Fibroblast of lung (primary cell): ENCODE results near the gene ROBO1. TPM values are rescaled to one million over a fixed set of nuclear protein-coding genes. Genes with fewer than 3 reads are reported as not detected.
A peak's percentile ranks its signal among the peaks of the same experiment; 100 is the strongest.

Experiments
- DNase-seq, 2 donors: peaks; one replicate each; pipeline versions ENCODE4 v3.0.0 to v3.0.0-alpha.2; 2010; ENCODE audit warnings: low read depth in 2 of 2
- H2AFZ ChIP-seq: 2 replicates; pipeline ENCODE4 v1.5.1; 2012; ENCODE audit warnings: low read length, control low read depth, inconsistent platforms
- H3K27ac ChIP-seq: 2 replicates; pipeline ENCODE4 v1.5.1; 2011; ENCODE audit warnings: low read length, control low read depth; ENCODE audit not compliant: insufficient read depth
- H3K27me3 ChIP-seq: 2 replicates; pipeline ENCODE4 v1.5.1; 2011; ENCODE audit warnings: mild to moderate bottlenecking, low read length; ENCODE audit not compliant: control insufficient read depth, insufficient read depth
- H3K36me3 ChIP-seq: 2 replicates; pipeline ENCODE4 v1.5.1; 2011; ENCODE audit warnings: low read length; ENCODE audit not compliant: control insufficient read depth, insufficient read depth
- H3K4me1 ChIP-seq: 2 replicates; pipeline ENCODE4 v1.5.1; 2011; ENCODE audit warnings: low read length; ENCODE audit not compliant: control insufficient read depth, insufficient read depth; ENCODE audit errors: extremely low read depth
- H3K4me2 ChIP-seq: 2 replicates; pipeline ENCODE4 v1.5.1; 2011; ENCODE audit warnings: low read length, control low read depth; ENCODE audit not compliant: insufficient read depth; ENCODE audit errors: extremely low read depth
- H3K4me3 ChIP-seq, 4 experiments: fragments of 200-600 bp in 1 of 4; sonication (generic) in 1 of 4; replicated peaks in 1 of 4; 2 replicates each; pipeline ENCODE4 v1.5.1; 2011 to 2016; ENCODE audit warnings: low read length in 4 of 4, low read depth in 3 of 4, mild to moderate bottlenecking in 3 of 4, control low read depth in 2 of 4, inconsistent platforms in 1 of 4, mixed read lengths in 1 of 4; ENCODE audit not compliant: insufficient read depth in 1 of 4; ENCODE audit errors: control extremely low read depth in 1 of 4
- H3K79me2 ChIP-seq: 2 replicates; pipeline ENCODE4 v1.5.1; 2012; ENCODE audit warnings: mild to moderate bottlenecking, low read length, inconsistent platforms; ENCODE audit not compliant: control insufficient read depth, insufficient read depth
- H3K9ac ChIP-seq: 2 replicates; pipeline ENCODE4 v1.5.1; 2011; ENCODE audit warnings: mild to moderate bottlenecking, low read length, control low read depth; ENCODE audit not compliant: insufficient read depth
- H3K9me3 ChIP-seq: 2 replicates; pipeline ENCODE4 v1.5.1; 2012; ENCODE audit warnings: low read depth, low read length; ENCODE audit not compliant: control insufficient read depth, insufficient read depth
- H4K20me1 ChIP-seq: 2 replicates; pipeline ENCODE4 v1.5.1; 2011; ENCODE audit warnings: low read length; ENCODE audit not compliant: control insufficient read depth, insufficient read depth; ENCODE audit errors: extremely low read depth
- EZH2 ChIP-seq: IDR thresholded peaks from 2 replicates; pipeline ENCODE4 v1.5.1; 2012; ENCODE audit warnings: low read length, control low read depth, mild to moderate bottlenecking; ENCODE audit errors: missing control alignments
- polyA plus RNA-seq, 2 donors: library from polyadenylated mRNA; depleted of rRNA in 1 of 2; stranded (reverse) in 1 of 2; unstranded in 1 of 2; fragments of >200 nt; gene quantifications; 2 replicates each; pipeline ENCODE4 v1.2.1, GENCODE V29; 2011 to 2012; ENCODE audit warnings: missing spikeins in 1 of 2
- total RNA-seq: library from RNA; depleted of rRNA; stranded (reverse); fragments of >200 nt; gene quantifications from 2 replicates; pipeline ENCODE4 v1.2.1, GENCODE V29; 2014
- TF ChIP-seq, protein P1 (sequence below), 2 donors: IDR thresholded peaks in 1 of 2; conservative IDR thresholded peaks in 1 of 2; 1 replicate in 1 of 2; 2 replicates in 1 of 2; pipeline ENCODE4 v1.5.1; 2011 to 2012; ENCODE audit warnings: low read length in 2 of 2, control low read depth in 1 of 2, inconsistent platforms in 1 of 2, low read depth in 1 of 2, mild to moderate bottlenecking in 1 of 2

Gene ROBO1
- total and polyA plus RNA-seq, 2 donors (not counting 1 experiment from before 2014, with no cell fraction given) = 53.8 to 104 TPM

DNA sequence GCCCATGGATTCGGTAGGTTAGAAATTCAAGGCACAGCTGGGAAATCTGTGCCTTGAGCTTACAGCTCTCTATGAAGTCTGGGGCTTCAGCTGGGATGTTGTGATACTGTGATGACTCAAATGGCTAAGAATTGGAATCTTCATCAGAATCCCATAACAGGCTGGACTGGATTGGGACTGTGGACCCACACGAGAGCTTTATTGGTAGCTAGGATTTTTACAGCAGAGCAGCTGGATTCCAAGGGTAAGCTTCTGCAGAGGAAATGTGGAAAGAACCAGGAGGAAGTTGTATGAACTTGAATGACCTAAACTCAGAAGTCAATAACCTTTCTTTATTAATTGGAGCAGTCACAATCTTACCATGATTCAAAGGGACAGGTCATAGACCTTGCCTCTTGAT lies 1187.1 kb downstream of the ROBO1 start:
- TF ChIP-seq EZH2 = no peak
- TF ChIP-seq, protein P1, sequence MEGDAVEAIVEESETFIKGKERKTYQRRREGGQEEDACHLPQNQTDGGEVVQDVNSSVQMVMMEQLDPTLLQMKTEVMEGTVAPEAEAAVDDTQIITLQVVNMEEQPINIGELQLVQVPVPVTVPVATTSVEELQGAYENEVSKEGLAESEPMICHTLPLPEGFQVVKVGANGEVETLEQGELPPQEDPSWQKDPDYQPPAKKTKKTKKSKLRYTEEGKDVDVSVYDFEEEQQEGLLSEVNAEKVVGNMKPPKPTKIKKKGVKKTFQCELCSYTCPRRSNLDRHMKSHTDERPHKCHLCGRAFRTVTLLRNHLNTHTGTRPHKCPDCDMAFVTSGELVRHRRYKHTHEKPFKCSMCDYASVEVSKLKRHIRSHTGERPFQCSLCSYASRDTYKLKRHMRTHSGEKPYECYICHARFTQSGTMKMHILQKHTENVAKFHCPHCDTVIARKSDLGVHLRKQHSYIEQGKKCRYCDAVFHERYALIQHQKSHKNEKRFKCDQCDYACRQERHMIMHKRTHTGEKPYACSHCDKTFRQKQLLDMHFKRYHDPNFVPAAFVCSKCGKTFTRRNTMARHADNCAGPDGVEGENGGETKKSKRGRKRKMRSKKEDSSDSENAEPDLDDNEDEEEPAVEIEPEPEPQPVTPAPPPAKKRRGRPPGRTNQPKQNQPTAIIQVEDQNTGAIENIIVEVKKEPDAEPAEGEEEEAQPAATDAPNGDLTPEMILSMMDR (conservative IDR thresholded peaks at IDR 0.05 in 1 of 2, IDR thresholded peaks at IDR 0.05 in 1 of 2; ENCODE audit: low read depth in 1 of 2, low read length in 2 of 2) = no peak
- no peaks in the 10 kb centered on the region for H3K79me2 ChIP-seq
- H3K36me3 ChIP-seq = no peaks in the 10 kb centered on the region
- no peak overlapping the region for H2AFZ ChIP-seq
- no peaks in the 10 kb centered on the region for H3K4me1 ChIP-seq
- no peaks in the 10 kb centered on the region for H4K20me1 ChIP-seq
- H3K4me3 ChIP-seq = no peak overlapping the region
- H3K9ac ChIP-seq = no peak overlapping the region
- H3K9me3 ChIP-seq = no peaks in the 10 kb centered on the region
- H3K27me3 ChIP-seq = no peaks in the 10 kb centered on the region
- H3K4me2 ChIP-seq = no peak overlapping the region
- peak in 1 of 2 donors; percentile 17 for DNase-seq
- H3K27ac ChIP-seq = no peak overlapping the region

DNA sequence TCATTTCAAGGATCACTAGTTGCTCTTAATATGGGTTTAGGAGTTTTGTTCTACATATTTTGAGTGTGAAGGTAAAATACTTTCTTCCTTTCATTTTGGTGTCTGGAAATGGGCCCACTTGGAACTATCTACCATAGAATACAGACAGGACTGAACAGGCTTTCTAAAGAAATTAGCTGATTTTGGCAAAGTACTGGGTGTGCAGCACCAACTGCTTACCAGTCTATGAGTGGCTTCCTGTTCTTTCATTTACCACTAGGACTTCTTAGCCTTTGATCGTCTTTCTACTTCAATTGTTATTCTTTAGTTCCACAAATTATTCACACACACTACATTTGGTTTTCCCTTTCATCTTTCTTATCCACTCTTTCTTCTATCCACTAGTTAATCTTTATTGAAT lies 1196.3 kb downstream of the ROBO1 start:
- Histone ChIP-seq H3K27ac (no peak overlapping the region), H3K4me2 (no peak overlapping the region), H4K20me1 (no peaks in the 10 kb centered on the region), H3K27me3 (no peaks in the 10 kb centered on the region), H3K9me3 (no peaks in the 10 kb centered on the region), H2AFZ (no peak overlapping the region), H3K4me3 (no peak overlapping the region), H3K79me2 (no peaks in the 10 kb centered on the region), H3K36me3 (no peaks in the 10 kb centered on the region), H3K4me1 (no peaks in the 10 kb centered on the region), H3K9ac (no peak overlapping the region)
- no peak for DNase-seq
- TF ChIP-seq EZH2 = no peak
- TF ChIP-seq, protein P1 (conservative IDR thresholded peaks at IDR 0.05 in 1 of 2, IDR thresholded peaks at IDR 0.05 in 1 of 2; ENCODE audit: low read depth in 1 of 2, low read length in 2 of 2) = no peak

DNA sequence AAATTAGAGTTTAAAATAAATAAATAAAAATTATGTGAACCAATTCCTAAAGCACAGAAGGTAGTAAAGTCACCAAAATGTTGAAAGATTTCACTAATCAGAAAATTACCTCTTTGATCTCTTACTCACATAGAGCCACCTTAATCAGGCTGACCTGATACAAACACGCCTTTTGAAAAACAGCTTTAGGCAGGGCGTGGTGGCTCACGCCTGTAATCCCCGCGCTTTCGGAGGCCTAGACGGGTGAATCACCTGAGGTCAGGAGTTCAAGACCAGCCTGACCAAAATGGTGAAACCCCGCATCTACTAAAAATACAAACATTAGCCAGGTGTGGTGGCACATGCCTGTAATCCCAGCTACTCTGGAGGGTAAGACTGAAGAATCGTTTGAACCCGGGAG lies 1197.3 kb downstream of the ROBO1 start:
- no peaks in the 10 kb centered on the region for H3K9me3 ChIP-seq
- no peaks in the 10 kb centered on the region for H3K36me3 ChIP-seq
- H3K9ac ChIP-seq = no peak overlapping the region
- H3K79me2 ChIP-seq = no peaks in the 10 kb centered on the region
- H4K20me1 ChIP-seq = no peaks in the 10 kb centered on the region
- H3K27ac ChIP-seq = no peak overlapping the region
- no peak for TF ChIP-seq EZH2
- TF ChIP-seq, protein P1 (conservative IDR thresholded peaks at IDR 0.05 in 1 of 2, IDR thresholded peaks at IDR 0.05 in 1 of 2; ENCODE audit: low read depth in 1 of 2, low read length in 2 of 2) = no peak
- H3K4me3 ChIP-seq = no peak overlapping the region
- H3K27me3 ChIP-seq = no peaks in the 10 kb centered on the region
- H3K4me2 ChIP-seq = no peak overlapping the region
- H2AFZ ChIP-seq = no peak overlapping the region
- no peaks in the 10 kb centered on the region for H3K4me1 ChIP-seq
- no peak for DNase-seq
